Measurements from ENCODE around the gene PFKFB3.

DNA sequence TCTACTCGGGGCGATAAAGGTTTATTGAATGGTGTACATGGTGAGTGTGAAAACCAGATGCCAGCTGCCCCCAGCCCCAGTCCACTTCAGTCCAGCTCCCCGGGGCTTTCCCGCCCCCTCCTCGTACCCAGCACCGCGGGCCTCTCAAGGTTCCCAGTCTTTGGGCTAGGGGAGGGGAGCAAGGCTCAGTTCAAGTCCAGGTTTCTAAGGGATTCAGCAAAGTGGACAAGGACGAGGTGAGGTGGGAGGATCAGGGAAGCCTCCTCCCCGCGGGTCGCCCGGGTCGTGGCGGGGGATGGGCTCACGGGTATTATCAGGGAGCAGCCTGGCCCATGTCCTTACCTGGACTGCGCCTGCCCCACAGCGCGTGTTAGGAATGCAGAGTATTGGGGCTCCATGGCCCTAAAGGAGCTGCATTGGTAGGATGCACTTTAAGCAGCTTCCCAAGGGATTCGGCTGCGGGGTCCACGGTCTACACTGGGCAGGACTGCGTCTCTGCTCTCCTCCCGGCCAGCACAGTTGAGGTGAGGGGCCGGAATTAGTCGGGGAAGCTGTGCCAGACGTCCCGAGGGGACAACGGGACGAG, 541 bp upstream of the PFKFB3 start:
- TF ChIP-seq GATA2 (IDR thresholded peaks at IDR 0.05; ENCODE audit: low read depth, low read length) (no peak), GATA3 (IDR thresholded peaks at IDR 0.05; ENCODE audit: low read depth, low read length) (no peak)
